Limb (tissue), 2 donors: ENCODE measurements around the gene CYBC1.
"Not testable (repeated sequence)": the region's sequence is repeated elsewhere in the genome, so short reads cannot be mapped to it uniquely, and the experiment has no call there.

Source experiments
- DNase-seq, 2 donors: peaks; one replicate each; pipeline ENCODE4 v3.0.0-alpha.2; 2016; ENCODE audit errors: extremely low spot score in 2 of 2

The CYBC1 gene

DNA sequence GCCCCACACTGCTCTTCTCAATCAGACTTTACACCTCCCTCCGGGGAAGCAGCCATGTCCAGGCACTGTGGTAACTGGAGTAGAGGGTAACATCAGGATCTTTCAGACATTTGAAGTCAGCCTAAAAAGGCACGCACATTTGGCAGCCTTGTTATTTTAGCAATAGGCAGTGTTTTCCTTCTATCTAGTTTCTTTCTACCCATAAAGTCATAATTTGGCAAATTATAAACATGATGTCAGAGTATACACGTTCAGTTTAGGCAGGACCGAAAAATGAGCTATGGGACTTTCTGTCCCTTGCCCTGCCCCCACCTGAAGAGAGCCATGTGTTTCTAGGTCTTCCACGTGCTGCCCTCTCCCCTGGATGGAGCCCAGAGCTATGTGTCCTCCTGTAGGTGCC lies 29.1 kb upstream of the CYBC1 start:
- no peak for DNase-seq

DNA sequence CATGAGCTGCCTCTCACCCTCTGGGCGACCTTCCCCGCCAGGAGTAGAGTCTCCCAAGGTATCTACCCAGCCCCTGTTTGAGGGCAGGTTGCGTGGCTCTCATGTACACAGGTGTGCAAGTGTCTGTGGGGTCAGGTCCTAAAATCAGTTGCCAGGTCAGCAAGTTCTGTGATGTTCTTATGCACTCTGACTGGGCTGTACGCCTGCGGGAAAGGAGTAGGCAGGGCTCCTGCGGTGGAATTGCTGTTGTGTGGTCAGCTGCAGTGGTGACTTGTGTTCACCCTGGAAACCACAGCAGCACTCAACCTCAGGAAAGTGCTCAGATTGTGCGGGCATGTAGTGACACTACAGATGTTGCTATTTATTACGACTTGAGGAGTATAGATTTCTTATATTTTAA lies 27.4 kb upstream of the CYBC1 start:
- DNase-seq = no peak

DNA sequence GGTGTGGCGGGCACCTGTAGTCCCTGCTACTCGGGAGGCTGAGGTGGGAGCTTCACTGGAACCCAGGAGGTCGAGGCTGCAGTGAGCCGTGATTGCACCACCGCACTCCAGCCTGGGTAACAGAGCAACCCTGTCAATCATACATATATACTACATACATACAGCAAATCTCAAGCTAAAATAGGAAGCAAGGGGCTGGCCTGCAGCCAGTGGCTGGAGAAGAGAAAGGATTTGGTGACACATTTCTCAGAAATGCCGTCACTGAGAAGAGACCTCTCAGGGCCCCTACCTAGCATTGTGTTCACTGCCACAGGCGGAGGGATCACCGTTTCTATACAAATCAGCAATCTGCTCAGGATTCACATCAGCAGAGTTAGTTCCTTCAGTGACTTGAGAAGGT lies 24.9 kb upstream of the CYBC1 start:
- no peak for DNase-seq

GRCh38 chr17:82474223-82475010 lies 23.9 kb upstream of the CYBC1 start:
- DNase-seq = no peak

- DNase-seq = no peak
Observed at GRCh38 chr17:82470065-82470464, 19.5 kb upstream of the CYBC1 start.

GRCh38 chr17:82468692-82469091 lies 18.1 kb upstream of the CYBC1 start:
- DNase-seq = no peak

DNA sequence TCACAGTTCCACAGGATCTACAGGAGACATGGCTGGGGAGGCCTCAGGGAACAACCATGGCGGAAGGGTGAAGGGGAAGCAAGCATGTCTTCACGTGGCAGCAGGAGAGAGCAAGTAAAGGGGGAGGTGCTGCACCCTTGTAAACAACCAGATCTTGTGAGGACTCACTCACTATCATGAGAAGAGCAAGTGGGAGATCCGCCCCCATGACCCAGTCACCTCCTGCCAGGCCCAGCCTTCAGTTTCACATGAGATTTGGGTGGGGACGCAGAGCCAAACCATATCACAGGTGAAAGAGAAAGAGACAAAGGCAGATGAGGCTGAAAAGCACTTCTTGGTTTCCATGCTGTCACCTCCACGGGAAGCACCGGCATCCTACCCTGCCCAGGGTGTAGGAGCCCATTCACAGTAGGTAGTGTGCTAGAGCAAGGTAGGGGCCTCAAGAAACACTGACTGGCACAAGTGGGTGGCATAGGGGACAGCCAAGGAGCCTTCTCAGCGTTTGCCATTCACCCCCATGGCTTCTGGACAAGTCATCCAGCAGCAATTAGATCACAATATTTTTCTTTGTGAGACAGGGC lies 14.6 kb upstream of the CYBC1 start:
- DNase-seq = no peak

- DNase-seq = no peak
Observed at GRCh38 chr17:82464567-82464929, 14.0 kb upstream of the CYBC1 start.

GRCh38 chr17:82463925-82464566 lies 13.5 kb upstream of the CYBC1 start:
- no peak for DNase-seq

- no peak for DNase-seq
Observed at GRCh38 chr17:82463391-82463790, 12.8 kb upstream of the CYBC1 start.

- DNase-seq = no peak
Observed at GRCh38 chr17:82461827-82462524, 11.4 kb upstream of the CYBC1 start.

DNA sequence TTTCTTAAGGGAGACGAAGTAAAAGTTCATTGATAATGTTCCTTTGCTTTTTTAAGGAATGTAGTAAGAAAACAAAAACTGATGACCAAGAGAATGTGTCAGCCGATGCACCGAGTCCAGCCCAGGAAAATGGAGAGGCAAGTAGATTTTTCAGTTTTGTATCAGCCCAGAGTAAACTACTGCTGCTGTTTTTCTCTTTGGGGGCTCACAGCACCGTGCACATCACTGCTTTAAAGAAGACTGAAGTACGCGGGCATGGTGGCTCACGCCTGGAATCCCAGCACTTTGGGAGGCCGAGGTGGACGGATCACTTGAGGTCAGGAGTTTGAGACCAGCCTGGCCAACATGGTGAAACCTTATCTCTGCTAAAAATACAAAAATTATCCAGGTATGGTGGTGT lies 9.4 kb upstream of the CYBC1 start:
- not testable (repeated sequence) for DNase-seq

- DNase-seq = peak in 1 of 2 donors; percentile 57
Observed at GRCh38 chr17:82458885-82459424, 8.4 kb upstream of the CYBC1 start.

- DNase-seq = peak; percentile 98 to 99
Observed at GRCh38 chr17:82458179-82458884, 7.8 kb upstream of the CYBC1 start, which contains the start of gene NARF. TSS of gene NARF (plus strand) at chr17:82458741. CDS start at chr17:82458804, 63 bp downstream.

GRCh38 chr17:82457929-82458178 lies 7.3 kb upstream of the CYBC1 start:
- DNase-seq = no peak

GRCh38 chr17:82457073-82457928 lies 6.7 kb upstream of the CYBC1 start:
- DNase-seq = no peak

GRCh38 chr17:82453706-82454105 lies 3.2 kb upstream of the CYBC1 start:
- not testable (repeated sequence) for DNase-seq

DNA sequence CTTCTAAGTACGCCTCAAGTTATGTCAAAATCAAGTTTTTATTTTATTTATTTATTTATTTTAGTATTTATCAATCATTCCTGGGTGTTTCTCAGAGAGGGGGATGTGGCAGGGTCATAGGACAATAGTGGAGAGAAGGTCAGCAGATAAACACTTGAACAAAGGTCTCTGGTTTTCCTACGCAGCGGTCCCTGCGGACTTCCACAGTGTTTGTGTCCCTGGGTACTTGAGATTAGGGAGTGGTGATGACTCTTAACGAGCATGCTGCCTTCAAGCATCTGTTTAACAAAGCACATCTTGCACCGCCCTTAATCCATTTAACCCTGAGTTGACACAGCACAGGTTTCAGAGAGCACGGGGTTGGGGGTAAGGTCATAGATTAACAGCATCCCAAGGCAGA lies 2.6 kb upstream of the CYBC1 start:
- not testable (repeated sequence) for DNase-seq

GRCh38 chr17:82452162-82452561 lies 1.6 kb upstream of the CYBC1 start:
- no peak for DNase-seq

- no peak for DNase-seq
Observed at GRCh38 chr17:82449883-82450356, 632 bp downstream of the CYBC1 start.
